Measurements from ENCODE around the gene TLR9. TPM values are rescaled to one million over a fixed set of nuclear protein-coding genes. Genes with fewer than 3 reads are reported as not detected.

Gene TLR9
- total and polyA plus RNA-seq, 2 donors from 2014 or later = 0.94 TPM; not detected in 1

DNA sequence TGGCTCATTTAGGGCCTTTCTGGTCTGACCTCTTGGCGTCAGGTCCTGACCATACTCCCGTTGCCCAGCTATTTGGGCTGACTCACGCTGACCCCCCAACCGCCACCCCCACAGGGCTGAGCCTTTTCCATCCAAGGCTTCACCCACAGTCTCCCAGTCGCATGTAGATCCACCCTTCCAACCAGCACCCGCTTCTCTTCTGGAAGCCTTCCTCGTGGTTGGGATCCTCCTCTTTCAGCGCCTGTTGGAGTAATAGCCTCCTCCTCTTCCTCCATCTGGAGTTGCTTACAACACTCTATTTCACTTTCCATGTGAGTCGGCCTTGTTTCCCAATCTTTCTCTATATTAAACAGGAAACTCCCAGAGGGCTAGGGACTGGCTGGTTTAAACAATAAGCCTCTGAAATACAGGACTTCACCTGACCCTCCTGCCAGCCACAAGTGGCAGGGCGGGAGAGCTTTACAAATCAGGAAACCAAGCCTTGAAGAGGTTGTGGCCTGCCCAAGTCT is 29.6 kb downstream of the TLR9 start:
- H3K36me3 ChIP-seq (ENCODE audit: control insufficient read depth in 2 of 3, insufficient read depth in 3 of 3, low read length in 3 of 3) = peaks cover 0 to 3% (median 0%) of the 10 kb centered on the region in 3 donors
- FAIRE-seq = no peak
- H3K4me1 ChIP-seq (ENCODE audit: control insufficient read depth in 2 of 3, insufficient read depth in 2 of 3, low read depth in 1 of 3, low read length in 3 of 3) = peaks cover 3 to 18% (median 17%) of the 10 kb centered on the region in 3 donors
- TF ChIP-seq, protein P1, sequence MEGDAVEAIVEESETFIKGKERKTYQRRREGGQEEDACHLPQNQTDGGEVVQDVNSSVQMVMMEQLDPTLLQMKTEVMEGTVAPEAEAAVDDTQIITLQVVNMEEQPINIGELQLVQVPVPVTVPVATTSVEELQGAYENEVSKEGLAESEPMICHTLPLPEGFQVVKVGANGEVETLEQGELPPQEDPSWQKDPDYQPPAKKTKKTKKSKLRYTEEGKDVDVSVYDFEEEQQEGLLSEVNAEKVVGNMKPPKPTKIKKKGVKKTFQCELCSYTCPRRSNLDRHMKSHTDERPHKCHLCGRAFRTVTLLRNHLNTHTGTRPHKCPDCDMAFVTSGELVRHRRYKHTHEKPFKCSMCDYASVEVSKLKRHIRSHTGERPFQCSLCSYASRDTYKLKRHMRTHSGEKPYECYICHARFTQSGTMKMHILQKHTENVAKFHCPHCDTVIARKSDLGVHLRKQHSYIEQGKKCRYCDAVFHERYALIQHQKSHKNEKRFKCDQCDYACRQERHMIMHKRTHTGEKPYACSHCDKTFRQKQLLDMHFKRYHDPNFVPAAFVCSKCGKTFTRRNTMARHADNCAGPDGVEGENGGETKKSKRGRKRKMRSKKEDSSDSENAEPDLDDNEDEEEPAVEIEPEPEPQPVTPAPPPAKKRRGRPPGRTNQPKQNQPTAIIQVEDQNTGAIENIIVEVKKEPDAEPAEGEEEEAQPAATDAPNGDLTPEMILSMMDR (IDR thresholded peaks at IDR 0.05; ENCODE audit: borderline replicate concordance, extremely low read depth, insufficient read depth) = no peak
- H3K9me3 ChIP-seq (ENCODE audit: control insufficient read depth in 2 of 3, insufficient read depth in 1 of 3, low read length in 3 of 3) = no peaks in the 10 kb centered on the region
- H3K27me3 ChIP-seq (ENCODE audit: control insufficient read depth, insufficient read depth, low read length) = no peaks in the 10 kb centered on the region
- H3K27ac ChIP-seq (ENCODE audit: low read depth in 2 of 2, low read length in 2 of 2) = no peak overlapping the region
- intact Hi-C loops (cut with DNase I) = no loop called here
- H3K4me3 ChIP-seq (ENCODE audit: low read length in 3 of 3) = no peak overlapping the region
- no peak for DNase-seq
- H3K9ac ChIP-seq (ENCODE audit: low read length in 3 of 3) = no peak overlapping the region

DNA sequence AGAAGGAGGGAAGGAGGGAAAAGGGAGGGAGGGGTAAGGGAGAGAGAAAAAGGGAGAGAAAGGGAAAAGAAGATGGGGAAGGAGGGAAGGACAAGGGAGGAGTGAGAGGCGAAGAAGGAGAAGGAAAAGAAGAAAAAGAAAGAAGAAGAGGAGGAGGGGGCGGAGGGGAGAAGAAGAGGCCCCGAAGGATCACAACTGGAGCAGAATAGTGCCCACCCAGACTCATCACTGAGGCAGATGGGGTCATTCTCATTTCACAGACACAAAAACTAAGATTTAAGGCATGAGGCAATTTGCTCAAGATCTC is 30.2 kb downstream of the TLR9 start:
- TF ChIP-seq, protein P1 (IDR thresholded peaks at IDR 0.05; ENCODE audit: borderline replicate concordance, extremely low read depth, insufficient read depth) = no peak
- H3K4me1 ChIP-seq (ENCODE audit: control insufficient read depth in 2 of 3, insufficient read depth in 2 of 3, low read depth in 1 of 3, low read length in 3 of 3) = peaks cover 3 to 22% (median 18%) of the 10 kb centered on the region in 3 donors
- no peak overlapping the region for H3K9ac ChIP-seq (ENCODE audit: low read length in 3 of 3)
- no peak overlapping the region for H3K4me3 ChIP-seq (ENCODE audit: low read length in 3 of 3)
- no peak overlapping the region for H3K27ac ChIP-seq (ENCODE audit: low read depth in 2 of 2, low read length in 2 of 2)
- no peaks in the 10 kb centered on the region for H3K27me3 ChIP-seq (ENCODE audit: control insufficient read depth, insufficient read depth, low read length)
- no peaks in the 10 kb centered on the region for H3K9me3 ChIP-seq (ENCODE audit: control insufficient read depth in 2 of 3, insufficient read depth in 1 of 3, low read length in 3 of 3)
- peaks cover 0 to 3% (median 0%) of the 10 kb centered on the region in 3 donors for H3K36me3 ChIP-seq (ENCODE audit: control insufficient read depth in 2 of 3, insufficient read depth in 3 of 3, low read length in 3 of 3)
- no peak for DNase-seq
- intact Hi-C loops (cut with DNase I) = no loop called here
- FAIRE-seq = no peak

- peak; percentile 52 to 87 (median 58) for DNase-seq
Measured at GRCh38 chr3:52194485-52195290, 30.8 kb downstream of the TLR9 start.

More at GRCh38 chr3:52194485-52195290, 30.8 kb downstream of the TLR9 start:
- Histone ChIP-seq H3K27ac (ENCODE audit: low read depth in 2 of 2, low read length in 2 of 2) (no peak overlapping the region), H3K36me3 (ENCODE audit: control insufficient read depth in 2 of 3, insufficient read depth in 3 of 3, low read length in 3 of 3) (peaks cover 0 to 3% (median 0%) of the 10 kb centered on the region in 3 donors), H3K9me3 (ENCODE audit: control insufficient read depth in 2 of 3, insufficient read depth in 1 of 3, low read length in 3 of 3) (no peaks in the 10 kb centered on the region), H3K27me3 (ENCODE audit: control insufficient read depth, insufficient read depth, low read length) (no peaks in the 10 kb centered on the region), H3K9ac (ENCODE audit: low read length in 3 of 3) (no peak overlapping the region), H3K4me3 (ENCODE audit: low read length in 3 of 3) (no peak overlapping the region), H3K4me1 (ENCODE audit: control insufficient read depth in 2 of 3, insufficient read depth in 2 of 3, low read depth in 1 of 3, low read length in 3 of 3) (peaks cover 3 to 28% (median 18%) of the 10 kb centered on the region in 3 donors)
- intact Hi-C loops (cut with DNase I) = no loop called here
- TF ChIP-seq, protein P1 (IDR thresholded peaks at IDR 0.05; ENCODE audit: borderline replicate concordance, extremely low read depth, insufficient read depth) = no peak
- no peak for FAIRE-seq

Measured in kidney (tissue), 14 donors.